Stimulated activated naive CD4-positive, alpha-beta T cell (primary cell): ENCODE results near the gene SV2C.

ENCODE experiments used
- DNase-seq, 6 experiments: peaks; one replicate each; lab custom pipeline; 2025; lab: John Stamatoyannopoulos, UW

The SV2C gene

DNA sequence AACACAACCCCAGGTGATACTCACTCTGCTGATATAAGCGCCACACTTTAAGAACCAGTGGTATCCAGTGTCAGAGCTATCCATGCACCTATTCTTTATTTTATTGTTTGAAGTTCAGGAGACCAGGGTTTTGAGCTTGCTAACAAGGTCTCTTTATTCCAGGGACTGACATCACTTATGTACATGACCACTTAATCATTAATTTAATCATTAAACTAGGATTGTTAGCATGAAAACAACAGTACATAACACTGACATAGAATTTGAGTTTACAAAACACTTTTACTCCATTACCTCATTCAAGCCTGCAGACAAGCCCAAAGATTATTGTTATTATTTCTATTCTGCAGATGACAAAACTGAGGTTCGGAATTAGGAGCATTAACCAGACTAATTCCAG is 168.5 kb downstream of the SV2C start:
- no peak for DNase-seq

GRCh38 chr5:76252437-76252836 is 169.3 kb downstream of the SV2C start:
- DNase-seq, result no peak

- peak in 5 of 6 experiments; percentile 33 to 61 (median 34) for DNase-seq
Observed at GRCh38 chr5:76256116-76256889, 173.1 kb downstream of the SV2C start.

- no peak for DNase-seq
Observed at GRCh38 chr5:76257225-76257833, 174.1 kb downstream of the SV2C start.

DNA sequence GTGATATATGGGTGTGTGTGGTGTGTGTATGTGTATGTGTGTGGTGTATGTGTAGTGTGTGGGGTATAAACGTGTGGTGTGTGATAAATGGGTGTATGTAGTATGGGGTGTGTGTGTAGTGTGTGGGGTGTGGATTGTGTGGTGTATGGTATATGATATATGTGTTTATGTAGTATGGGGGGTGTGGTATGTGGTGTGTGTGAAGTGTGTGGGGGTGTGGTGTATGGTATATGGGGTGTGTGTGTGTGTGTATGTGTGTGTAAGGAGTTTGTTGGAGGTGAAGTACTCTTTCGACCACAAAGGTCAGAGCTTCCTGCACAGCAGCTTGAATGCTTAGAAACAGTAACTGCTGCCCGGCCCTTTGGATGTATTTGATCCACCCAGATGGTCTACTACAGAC is 174.7 kb downstream of the SV2C start:
- DNase-seq, result no peak

- DNase-seq, result no peak
Observed at GRCh38 chr5:76264681-76265080, 181.5 kb downstream of the SV2C start.

DNA sequence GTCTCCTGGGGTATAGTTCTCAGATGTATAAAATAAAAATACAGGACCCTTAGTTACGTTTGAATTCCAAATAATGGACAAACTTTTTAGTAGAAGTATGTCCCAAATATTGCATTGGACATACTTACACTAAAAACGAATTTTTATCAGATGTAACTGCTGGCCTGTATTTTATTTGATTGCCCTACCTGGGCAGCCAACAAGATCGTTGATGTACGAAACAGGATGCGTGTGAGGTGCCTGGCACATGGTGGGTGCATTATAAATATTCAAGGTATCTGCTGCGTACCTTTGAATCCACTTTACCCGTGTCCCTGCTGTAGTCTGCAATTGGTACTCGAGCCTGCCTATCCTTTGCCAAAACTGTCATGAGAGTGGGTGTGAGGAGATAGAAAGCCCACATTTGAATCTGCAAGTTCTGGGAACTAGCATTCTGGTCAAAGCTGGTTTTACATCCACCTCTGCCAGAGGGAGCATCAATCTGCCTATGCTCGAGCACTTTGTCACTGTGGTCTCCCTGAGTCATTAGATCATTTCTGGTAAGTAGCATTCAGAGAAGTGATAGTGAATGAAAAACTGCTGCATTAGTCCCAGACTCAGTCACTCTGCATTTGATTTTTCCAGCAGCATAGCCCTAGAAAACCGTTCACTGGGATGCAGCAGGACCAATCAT is 186.2 kb downstream of the SV2C start:
- DNase-seq, result no peak

- no peak for DNase-seq
Observed at GRCh38 chr5:76269932-76270610, 186.9 kb downstream of the SV2C start.

GRCh38 chr5:76271836-76272235 is 188.7 kb downstream of the SV2C start:
- no peak for DNase-seq

- DNase-seq, result no peak
Observed at GRCh38 chr5:76273206-76273885, 190.2 kb downstream of the SV2C start.

DNA sequence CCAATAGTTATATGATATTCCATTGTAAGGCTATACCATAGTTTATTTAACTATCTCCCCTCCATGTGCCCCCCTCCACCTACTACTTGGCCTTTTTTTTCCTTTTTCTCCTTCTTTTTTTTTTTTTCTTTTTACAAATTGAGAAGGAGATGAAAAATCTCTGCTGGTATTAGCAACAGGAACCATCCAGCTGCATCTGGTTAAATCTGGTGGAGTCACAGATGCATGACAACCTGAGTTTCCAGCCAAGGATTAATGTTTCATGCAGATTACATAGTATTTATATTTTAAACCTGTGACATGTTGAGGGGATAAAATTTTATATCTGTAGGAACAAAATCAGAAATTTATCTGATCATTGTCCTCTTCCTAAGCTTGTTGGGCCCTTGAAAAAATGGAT is 191.4 kb downstream of the SV2C start:
- DNase-seq, result no peak

GRCh38 chr5:76277736-76278135 is 194.6 kb downstream of the SV2C start:
- DNase-seq, result no peak

DNA sequence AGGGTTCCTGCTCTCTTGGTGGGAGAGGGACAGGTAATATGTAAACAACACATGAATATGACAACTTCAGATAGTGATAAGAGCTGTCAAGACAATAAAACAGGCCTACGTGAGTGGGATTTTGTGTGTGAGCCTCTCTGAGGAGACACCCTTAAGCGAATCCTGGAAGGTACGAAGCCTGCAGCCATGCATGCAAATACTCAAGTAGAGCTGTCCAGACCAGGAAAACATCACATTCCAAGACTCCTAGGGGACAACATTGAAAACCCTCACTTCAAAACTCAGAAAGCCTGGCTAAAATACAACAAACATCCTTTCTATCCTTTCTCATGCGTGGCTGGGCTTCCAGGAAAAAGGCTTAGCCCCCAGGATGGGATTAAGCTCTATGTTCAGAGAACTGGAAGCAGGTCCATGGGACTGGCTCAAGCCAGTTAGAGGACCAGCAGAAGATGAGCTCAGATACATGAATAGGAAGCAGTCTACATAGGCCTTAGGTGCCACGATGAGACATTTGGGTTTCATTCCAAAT is 195.1 kb downstream of the SV2C start:
- DNase-seq, result no peak

GRCh38 chr5:76280494-76280893 is 197.3 kb downstream of the SV2C start:
- no peak for DNase-seq

DNA sequence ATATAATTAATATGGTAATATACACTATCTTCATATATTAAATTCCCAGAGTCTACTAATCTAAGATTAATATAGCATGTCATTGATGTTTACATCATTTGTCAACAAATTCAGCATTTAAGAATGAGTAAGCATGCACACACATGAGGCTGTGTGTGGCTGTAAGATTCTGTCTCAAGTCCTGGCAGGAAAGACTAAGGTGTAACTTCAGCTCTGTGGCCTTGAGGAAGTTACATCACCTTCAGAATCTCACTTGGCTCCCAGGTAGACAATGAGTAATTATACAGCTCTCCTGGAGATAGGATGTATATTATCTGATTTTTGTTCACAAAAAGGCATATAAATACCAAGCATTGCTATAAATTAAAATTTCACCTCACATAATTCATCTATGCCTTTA is 200.5 kb downstream of the SV2C start:
- no peak for DNase-seq

- DNase-seq, result no peak
Observed at GRCh38 chr5:76289692-76290091, 206.5 kb downstream of the SV2C start.

DNA sequence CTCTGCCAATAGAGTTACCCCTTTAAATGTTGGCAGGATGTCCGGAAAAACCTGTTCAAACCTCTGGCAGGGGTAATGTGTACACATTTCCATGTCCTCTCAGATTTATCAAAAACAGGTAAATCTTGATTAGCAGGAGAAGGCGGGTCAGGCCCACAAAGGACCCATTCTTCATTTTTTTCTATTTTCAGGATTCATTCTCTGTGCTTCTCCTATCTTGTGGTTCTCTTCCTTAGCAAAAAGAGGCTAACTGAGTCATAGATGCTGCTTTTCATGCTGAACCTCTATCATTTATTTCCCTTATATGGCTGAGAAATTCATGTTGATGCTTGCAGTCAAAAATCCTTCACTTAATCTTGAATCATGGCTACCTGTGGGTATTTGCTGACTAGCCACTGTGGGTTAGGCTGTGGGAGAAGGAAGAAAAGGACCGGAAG is 207.2 kb downstream of the SV2C start:
- DNase-seq, result no peak

GRCh38 chr5:76291305-76292077 is 208.3 kb downstream of the SV2C start:
- no peak for DNase-seq

- DNase-seq, result no peak
Observed at GRCh38 chr5:76292620-76293322, 209.6 kb downstream of the SV2C start.

DNA sequence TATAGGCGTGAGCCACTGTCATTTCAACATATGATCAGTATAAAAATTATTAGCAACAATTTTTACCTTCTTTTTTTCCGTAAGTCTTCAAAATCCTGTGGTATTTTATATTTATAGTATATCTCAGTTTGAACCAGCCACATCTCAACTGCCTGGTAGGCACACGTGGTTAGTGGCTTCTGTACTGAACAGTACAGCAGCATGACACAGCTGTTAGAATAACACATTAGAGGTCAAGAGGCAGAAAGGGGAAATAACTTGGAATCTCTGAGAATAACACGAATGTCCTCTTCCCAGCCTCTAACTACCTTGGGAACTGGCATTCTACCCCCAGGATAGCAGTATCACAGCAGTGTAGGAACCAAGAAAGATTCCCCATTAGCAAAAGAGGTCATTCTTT is 211.4 kb downstream of the SV2C start:
- DNase-seq, result no peak
